Mesothelial cell of epicardium (in vitro differentiated cells): Measurements from ENCODE around the gene DHRS3. TPM values are rescaled to one million over a fixed set of nuclear protein-coding genes. Genes with fewer than 3 reads are reported as not detected.

Experiments
- DNase-seq, 2 experiments: peaks; one replicate each; pipeline ENCODE4 v3.0.0; 2021; ENCODE audit warnings: low spot score in 2 of 2; ENCODE audit not compliant: unreplicated experiment in 2 of 2
- H3K27ac Mint-ChIP-seq: 2 replicates; pipeline ENCODE4 v1.8.0; 2021; ENCODE audit warnings: mixed read lengths
- H3K27me3 Mint-ChIP-seq: 2 replicates; pipeline ENCODE4 v1.8.0; 2021; ENCODE audit warnings: low read depth, mixed read lengths
- H3K36me3 Mint-ChIP-seq: 2 replicates; pipeline ENCODE4 v1.8.0; 2021; ENCODE audit warnings: mixed read lengths
- H3K4me1 Mint-ChIP-seq: 2 replicates; pipeline ENCODE4 v1.8.0; 2021; ENCODE audit warnings: mixed read lengths
- H3K4me3 Mint-ChIP-seq: 2 replicates; pipeline ENCODE4 v1.8.0; 2021; ENCODE audit warnings: mild to moderate bottlenecking, moderate library complexity, mixed read lengths
- H3K9me3 Mint-ChIP-seq: 2 replicates; pipeline ENCODE4 v1.8.0; 2021; ENCODE audit warnings: mixed read lengths
- total RNA-seq: library from RNA; stranded (reverse); gene quantifications from 3 replicates; pipeline ENCODE4 v1.2.1, GENCODE V29; 2021
- TF ChIP-seq, protein P1 (sequence below): fragments of 200-600 bp; sonication (generic); IDR thresholded peaks from one replicate; pipeline ENCODE4 v1.5.0; 2021; ENCODE audit warnings: antibody characterized with exemption; ENCODE audit not compliant: unreplicated experiment

The DHRS3 gene
- total RNA-seq, 1 donor from 2014 or later = 1,086 TPM

DNA sequence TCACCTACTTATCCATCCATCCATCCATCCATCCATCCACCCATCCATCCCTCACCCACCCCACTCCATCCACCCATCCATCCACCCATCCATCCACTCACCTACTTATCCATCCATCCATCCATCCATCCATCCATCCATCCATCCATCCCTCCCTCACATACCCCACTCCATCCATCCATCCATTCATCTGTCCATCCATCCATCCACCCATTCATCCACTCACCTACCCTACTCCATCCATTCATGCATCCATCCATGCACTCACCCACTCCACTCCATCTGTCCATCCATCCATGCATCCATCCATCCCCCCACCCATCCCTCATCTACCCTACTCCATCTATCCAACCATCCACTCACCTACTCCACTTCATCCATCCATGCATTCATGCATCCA lies 34.5 kb downstream of the DHRS3 start:
- Mint-ChIP-seq H3K4me3 (no peak overlapping the region), H3K36me3 (peaks cover 35% of the 10 kb centered on the region), H3K9me3 (no peaks in the 10 kb centered on the region), H3K27me3 (no peaks in the 10 kb centered on the region), H3K4me1 (peaks cover 51% of the 10 kb centered on the region), H3K27ac (peak overlapping the region; percentile 55)
- DNase-seq = no peak
- TF ChIP-seq, protein P1, sequence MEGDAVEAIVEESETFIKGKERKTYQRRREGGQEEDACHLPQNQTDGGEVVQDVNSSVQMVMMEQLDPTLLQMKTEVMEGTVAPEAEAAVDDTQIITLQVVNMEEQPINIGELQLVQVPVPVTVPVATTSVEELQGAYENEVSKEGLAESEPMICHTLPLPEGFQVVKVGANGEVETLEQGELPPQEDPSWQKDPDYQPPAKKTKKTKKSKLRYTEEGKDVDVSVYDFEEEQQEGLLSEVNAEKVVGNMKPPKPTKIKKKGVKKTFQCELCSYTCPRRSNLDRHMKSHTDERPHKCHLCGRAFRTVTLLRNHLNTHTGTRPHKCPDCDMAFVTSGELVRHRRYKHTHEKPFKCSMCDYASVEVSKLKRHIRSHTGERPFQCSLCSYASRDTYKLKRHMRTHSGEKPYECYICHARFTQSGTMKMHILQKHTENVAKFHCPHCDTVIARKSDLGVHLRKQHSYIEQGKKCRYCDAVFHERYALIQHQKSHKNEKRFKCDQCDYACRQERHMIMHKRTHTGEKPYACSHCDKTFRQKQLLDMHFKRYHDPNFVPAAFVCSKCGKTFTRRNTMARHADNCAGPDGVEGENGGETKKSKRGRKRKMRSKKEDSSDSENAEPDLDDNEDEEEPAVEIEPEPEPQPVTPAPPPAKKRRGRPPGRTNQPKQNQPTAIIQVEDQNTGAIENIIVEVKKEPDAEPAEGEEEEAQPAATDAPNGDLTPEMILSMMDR = no peak

DNA sequence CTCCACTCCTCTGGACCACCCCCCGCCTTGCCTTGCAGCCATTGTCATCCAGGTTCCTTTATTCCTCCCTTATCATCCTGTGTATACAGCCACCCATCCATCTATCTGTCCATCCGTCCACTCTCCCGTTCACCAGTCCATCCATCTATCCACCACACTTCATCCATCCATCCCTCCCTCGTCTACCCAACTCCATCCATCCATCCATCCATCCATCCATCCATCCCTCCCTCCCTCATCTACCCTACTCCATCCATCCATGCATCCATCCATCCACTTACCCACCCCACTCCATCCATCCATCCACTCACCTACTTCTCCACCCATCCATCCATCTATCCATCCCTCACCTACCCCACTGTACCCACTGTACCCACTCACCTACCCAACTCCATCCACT lies 35.4 kb downstream of the DHRS3 start:
- Mint-ChIP-seq H3K27me3 (no peaks in the 10 kb centered on the region), H3K36me3 (peaks cover 35% of the 10 kb centered on the region), H3K4me3 (no peak overlapping the region), H3K27ac (peak overlapping the region; percentile 92), H3K4me1 (peaks cover 43% of the 10 kb centered on the region), H3K9me3 (no peaks in the 10 kb centered on the region)
- no peak for DNase-seq
- TF ChIP-seq, protein P1 = no peak

DNA sequence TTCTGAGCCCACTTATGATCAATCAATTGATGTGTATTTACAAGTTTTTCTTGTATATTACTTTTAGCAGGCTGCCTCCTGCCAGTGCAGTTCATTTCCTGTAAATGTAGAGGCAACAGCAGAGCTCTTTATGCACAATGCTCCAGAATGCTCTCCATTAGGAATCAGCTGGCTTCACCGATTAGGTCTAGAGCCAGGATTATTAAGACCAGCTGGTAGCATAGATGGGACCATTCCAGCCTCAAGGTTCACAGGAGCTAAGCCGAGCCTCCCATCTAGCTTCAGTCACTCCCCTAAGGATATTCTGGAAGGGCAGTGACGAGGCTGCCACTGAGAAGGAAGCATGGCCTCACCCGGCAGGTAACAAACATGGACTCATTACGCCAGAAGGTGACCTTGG lies 36.8 kb downstream of the DHRS3 start:
- DNase-seq = no peak
- peaks cover 33% of the 10 kb centered on the region for H3K4me1 Mint-ChIP-seq
- no peaks in the 10 kb centered on the region for H3K9me3 Mint-ChIP-seq
- no peaks in the 10 kb centered on the region for H3K27me3 Mint-ChIP-seq
- TF ChIP-seq, protein P1 = no peak
- H3K4me3 Mint-ChIP-seq = no peak overlapping the region
- peaks cover 43% of the 10 kb centered on the region for H3K36me3 Mint-ChIP-seq
- H3K27ac Mint-ChIP-seq = peak overlapping the region; percentile 92

DNA sequence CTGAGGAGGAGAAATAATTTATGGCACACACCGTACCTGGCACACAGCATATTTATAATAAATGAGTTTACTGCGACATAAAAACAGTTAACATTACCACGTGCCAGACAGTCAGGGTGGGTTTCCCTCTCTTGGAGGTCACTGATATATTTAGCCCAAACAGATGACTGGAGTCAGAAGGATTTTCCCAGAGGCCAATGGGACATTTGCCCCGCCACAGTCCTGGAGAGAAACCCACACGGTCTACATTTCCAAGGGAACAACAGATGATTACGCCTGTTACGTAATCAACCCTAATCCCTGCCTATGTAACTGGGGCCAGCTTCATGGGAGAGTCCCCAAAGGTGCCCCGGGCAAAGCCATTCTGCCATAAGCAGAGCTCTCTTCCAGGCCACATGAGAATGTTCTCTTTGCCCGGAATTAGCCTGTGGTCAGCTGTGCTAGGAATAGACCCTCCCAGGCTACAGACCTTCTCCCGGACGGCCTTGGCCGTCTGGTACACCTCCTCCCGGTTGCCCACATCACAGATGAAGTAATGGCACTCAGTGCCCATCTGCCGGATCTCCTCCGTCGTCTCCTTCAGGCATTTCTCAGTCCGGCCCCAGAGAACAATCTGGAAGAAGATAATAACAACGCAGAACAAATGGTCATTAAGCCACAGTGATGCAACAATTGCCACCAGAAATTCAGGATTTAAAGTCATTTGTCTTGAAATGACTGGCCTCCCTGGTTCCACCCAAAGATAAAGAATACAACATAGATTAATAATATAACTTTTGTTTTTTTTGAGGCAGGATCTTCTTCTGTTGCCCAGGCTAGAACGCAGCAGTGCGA lies 37.7 kb downstream of the DHRS3 start:
- peak overlapping the region; percentile 95 for H3K27ac Mint-ChIP-seq
- peaks cover 28% of the 10 kb centered on the region for H3K4me1 Mint-ChIP-seq
- no peak for DNase-seq
- TF ChIP-seq, protein P1 = no peak
- peaks cover 45% of the 10 kb centered on the region for H3K36me3 Mint-ChIP-seq
- no peaks in the 10 kb centered on the region for H3K27me3 Mint-ChIP-seq
- no peak overlapping the region for H3K4me3 Mint-ChIP-seq
- no peaks in the 10 kb centered on the region for H3K9me3 Mint-ChIP-seq

DNA sequence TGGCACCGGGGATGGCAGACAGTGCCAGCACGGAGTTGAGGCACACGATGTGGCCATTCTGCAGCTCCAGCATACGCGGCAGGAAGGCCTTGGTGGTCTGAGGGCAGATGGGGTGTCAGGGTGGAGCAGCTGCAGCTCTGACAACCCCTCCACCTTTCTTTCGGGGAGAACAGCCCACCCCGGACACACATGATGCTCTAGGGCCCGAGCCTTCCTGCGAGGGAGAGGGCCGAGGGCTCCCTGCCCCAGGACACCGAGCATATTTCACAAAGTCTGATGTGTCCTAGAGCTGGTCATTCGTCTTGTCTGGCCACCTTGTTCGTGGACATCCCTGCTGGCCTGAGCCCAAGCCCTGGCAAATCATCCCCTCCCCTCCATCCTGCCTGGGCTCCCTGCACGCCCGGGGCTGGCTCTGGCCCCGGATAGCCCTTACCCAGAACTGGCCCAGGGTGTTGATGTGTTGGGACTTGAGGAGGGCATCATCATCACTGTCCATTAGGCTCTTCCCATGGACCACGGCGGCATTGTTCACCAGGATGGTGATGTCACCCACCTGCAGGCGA lies 39.1 kb downstream of the DHRS3 start:
- Mint-ChIP-seq H3K27me3 (no peaks in the 10 kb centered on the region), H3K9me3 (no peaks in the 10 kb centered on the region), H3K4me3 (no peak overlapping the region), H3K36me3 (peaks cover 55% of the 10 kb centered on the region), H3K27ac (peak overlapping the region; percentile 50), H3K4me1 (peaks cover 27% of the 10 kb centered on the region)
- TF ChIP-seq, protein P1 = no peak
- DNase-seq = no peak
